COLO829 (cell line): ENCODE results near the gene CXCL11.
"Not testable (repeated sequence)": the region's sequence is repeated elsewhere in the genome, so short reads cannot be mapped to it uniquely, and the experiment has no call there.

ENCODE experiments used
- DNase-seq: peaks from one replicate; pipeline ENCODE4 v3.0.0; 2012; ENCODE audit warnings: low spot score

The CXCL11 gene

GRCh38 chr4:76000279-76000678, 35.6 kb downstream of the CXCL11 start:
- DNase-seq = no peak

GRCh38 chr4:75998525-75999147, 37.2 kb downstream of the CXCL11 start:
- not testable (repeated sequence) for DNase-seq

- no peak for DNase-seq
Observed at GRCh38 chr4:75997946-75998345, 37.9 kb downstream of the CXCL11 start.

GRCh38 chr4:75997081-75997480, 38.8 kb downstream of the CXCL11 start:
- no peak for DNase-seq

- peak; percentile 67 for DNase-seq
Observed at GRCh38 chr4:75995727-75996126, 40.1 kb downstream of the CXCL11 start.

GRCh38 chr4:75992462-75992861, 43.4 kb downstream of the CXCL11 start:
- no peak for DNase-seq

GRCh38 chr4:75989846-75990528, 45.9 kb downstream of the CXCL11 start:
- no peak for DNase-seq

GRCh38 chr4:75985116-75985515, 50.8 kb downstream of the CXCL11 start:
- DNase-seq = peak; percentile 91
